Hypothalamus (tissue), 51 donors: ENCODE data around the gene LCP2.

Source experiments
- DNase-seq, 51 donors: peaks; one replicate each; lab custom pipeline; 2025; lab: John Stamatoyannopoulos, UW

The LCP2 gene

DNA sequence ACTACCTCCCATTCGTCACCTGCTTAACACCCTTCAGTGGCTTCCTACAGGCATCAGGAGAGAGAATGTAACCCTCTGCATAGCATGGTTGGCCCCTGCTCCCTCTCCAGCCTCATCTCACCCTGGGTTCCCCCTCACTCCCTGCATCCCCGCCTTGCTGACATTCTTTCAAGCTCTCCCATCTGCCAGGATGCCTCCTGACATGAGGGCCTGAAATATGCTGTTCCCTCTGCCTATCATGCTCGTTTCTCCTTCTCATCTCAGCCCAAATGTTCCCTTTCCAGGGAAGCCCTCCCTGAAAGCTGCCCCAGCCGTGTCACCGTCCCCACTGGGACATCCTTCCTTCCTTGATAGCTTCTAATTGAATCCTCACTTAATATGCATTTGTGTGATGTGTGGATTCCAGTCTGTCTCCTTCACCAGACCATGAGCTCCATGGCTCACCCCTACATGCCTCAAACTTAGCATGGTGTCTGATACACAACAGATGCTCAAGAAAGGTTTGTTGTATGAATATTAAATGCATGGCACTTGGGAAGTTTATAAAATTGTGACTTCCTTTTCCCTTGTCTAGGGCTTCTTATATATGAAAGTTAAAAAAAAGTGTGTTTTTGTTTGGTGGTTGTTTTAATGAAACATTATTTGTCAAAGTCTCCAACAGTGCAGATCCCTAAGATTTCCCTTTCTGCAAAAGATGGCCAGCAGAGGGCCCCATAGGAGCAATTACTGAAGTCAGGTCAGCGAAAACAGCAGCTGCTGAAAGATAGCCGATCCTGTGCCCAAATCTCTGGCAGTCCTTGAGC lies 72.0 kb downstream of the LCP2 start:
- peak in 38 of 51 donors; percentile 20 to 86 (median 66) for DNase-seq

GRCh38 chr5:170223906-170224305 lies 73.7 kb downstream of the LCP2 start:
- DNase-seq, result no peak

- no peak for DNase-seq
These were observed 74.2 kb downstream of the LCP2 start for GRCh38 chr5:170223360-170223759.

DNA sequence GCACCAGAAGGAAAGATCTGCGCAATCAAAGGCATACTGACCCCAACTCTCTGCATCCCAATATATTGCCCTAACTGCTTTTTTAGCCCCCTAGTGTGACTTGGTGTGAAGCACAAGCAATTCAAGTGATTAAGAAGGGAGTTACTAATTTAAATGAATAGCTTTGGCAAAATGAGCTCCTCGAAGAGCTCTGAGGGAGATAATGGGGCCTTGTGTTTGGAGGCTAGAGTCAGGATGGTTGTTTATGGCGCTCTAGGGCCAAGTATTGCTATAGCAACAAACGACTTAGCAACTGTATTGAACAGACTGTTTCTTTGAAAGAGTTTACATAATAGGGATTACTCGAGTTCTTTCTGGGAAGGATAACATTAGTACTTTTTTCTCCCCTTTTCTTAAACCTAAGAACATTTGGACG lies 76.2 kb downstream of the LCP2 start:
- peak in 13 of 51 donors; percentile 19 to 55 (median 31) for DNase-seq

GRCh38 chr5:170220191-170220590 lies 77.4 kb downstream of the LCP2 start:
- DNase-seq, result no peak

DNA sequence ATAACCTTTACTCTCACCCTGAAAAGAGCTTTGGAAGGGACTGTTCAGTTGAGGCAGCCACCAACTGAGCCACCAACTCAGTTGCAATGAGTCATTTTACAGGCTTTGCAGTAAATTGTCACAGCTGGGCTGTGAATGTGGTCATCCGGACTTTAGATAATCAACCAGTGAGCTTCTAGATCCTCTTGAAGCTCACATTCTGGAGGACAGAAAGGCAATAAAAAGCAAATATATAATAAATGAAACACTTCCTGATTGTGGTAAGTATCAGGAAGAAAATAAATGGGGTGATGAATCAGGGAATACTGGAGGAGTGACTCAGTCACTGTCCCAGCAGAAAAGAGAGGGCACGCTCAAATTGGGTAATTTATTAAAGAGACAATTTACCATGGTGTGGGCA lies 78.0 kb downstream of the LCP2 start:
- no peak for DNase-seq

- DNase-seq, result no peak
These were observed 78.9 kb downstream of the LCP2 start for GRCh38 chr5:170218726-170219125.

GRCh38 chr5:170217831-170218230 lies 79.7 kb downstream of the LCP2 start:
- DNase-seq, result no peak

- DNase-seq, result peak in 15 of 51 donors; percentile 10 to 46 (median 19)
These were observed 81.2 kb downstream of the LCP2 start for GRCh38 chr5:170216257-170216864.

GRCh38 chr5:170211575-170212334 lies 85.8 kb downstream of the LCP2 start:
- DNase-seq, result no peak

GRCh38 chr5:170206958-170207357 lies 90.6 kb downstream of the LCP2 start:
- DNase-seq, result no peak

GRCh38 chr5:170206216-170206615 lies 91.4 kb downstream of the LCP2 start:
- no peak for DNase-seq

DNA sequence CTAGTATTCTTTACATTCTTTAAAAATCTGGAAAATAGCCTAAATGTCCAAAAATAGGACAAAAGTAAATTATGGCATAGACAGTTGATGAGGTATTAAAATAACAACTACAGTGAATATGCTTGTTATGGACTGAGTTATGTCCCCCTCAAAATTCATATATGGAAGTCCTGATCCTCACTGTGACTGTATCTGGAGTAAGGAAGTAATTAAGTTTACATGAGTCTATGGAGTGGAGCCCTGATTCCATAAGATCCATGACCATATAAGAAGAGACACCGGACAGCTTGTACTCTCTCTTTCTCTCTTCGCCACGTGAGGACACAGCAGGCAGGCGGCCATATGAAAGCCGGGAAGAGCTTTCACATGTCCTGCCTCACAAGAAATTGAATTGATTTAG lies 93.4 kb downstream of the LCP2 start:
- no peak for DNase-seq

GRCh38 chr5:170202117-170202516 lies 95.5 kb downstream of the LCP2 start:
- no peak for DNase-seq

GRCh38 chr5:170201311-170201710 lies 96.3 kb downstream of the LCP2 start:
- DNase-seq, result no peak

DNA sequence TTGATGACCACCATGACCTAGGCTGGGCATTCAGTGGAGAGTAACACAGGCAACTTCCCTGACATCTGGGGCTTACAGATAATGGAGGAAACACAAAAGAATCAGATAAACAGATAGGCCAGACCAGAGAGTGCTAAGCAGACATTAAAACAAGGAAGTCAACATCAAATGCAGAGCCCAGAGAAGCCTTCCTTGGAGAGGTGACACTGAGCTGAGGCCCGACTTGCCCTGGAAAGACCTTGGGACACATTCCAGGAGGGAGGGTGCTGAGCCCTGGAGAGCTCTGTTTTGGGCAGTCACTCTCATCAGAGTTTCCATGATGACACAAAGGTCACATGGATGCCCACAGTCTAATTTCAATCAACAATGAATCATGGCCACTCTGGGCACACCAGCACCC lies 96.7 kb downstream of the LCP2 start:
- no peak for DNase-seq
